ENCODE data around the gene ZMIZ1.

ZMIZ1 gene

DNA sequence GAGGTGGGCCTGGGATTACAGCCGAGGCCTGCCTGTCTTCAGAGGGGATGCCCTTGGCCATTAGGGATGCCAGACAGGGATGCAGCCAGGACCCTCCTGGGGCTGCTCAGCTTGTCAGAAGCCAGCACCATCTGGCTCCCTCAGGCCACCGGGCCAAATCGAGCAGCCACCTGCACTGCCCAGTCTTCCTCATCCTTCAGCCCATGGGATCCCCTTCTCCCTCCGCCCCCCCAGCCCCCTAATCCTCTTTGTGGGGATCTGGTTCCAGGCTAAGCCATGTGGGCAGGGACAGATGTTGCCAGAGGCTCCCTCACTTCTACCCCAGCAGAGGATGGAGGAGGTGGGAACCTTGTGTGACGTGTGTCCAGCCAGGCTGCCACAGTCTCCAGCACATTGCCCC lies 141.1 kb downstream of the ZMIZ1 start:
- Histone ChIP-seq H3K36me3 (ENCODE audit: insufficient read depth, low read length) (peaks cover 97% of the 10 kb centered on the region; the same call in 1 of the 2 replicates), H3K4me3 (ENCODE audit: low read length, poor library complexity, severe bottlenecking) (no peak overlapping the region), H3K9me3 (ENCODE audit: insufficient read depth, low read depth, low read length) (no peaks in the 10 kb centered on the region), H3K9ac (ENCODE audit: low read depth, low read length, poor library complexity, severe bottlenecking) (no peak overlapping the region), H3F3A (ENCODE audit: low read depth) (no peaks in the 10 kb centered on the region), H3K79me2 (ENCODE audit: insufficient read depth, low read length) (no peaks in the 10 kb centered on the region), H3K4me2 (ENCODE audit: low read depth, low read length, poor library complexity, severe bottlenecking) (no peak overlapping the region), H2AFZ (ENCODE audit: low read length) (no peak overlapping the region), H3K9me2 (replicated peaks; ENCODE audit: low read depth, low read length) (no peaks in the 10 kb centered on the region), H3K4me1 (ENCODE audit: insufficient read depth, low read length, poor library complexity, severe bottlenecking) (no peaks in the 10 kb centered on the region), H3K27me3 (ENCODE audit: insufficient read depth, low read length, poor library complexity, severe bottlenecking) (no peaks in the 10 kb centered on the region), H4K20me1 (ENCODE audit: insufficient read depth, low read length, poor library complexity, severe bottlenecking) (no peaks in the 10 kb centered on the region)
- no peak for TF ChIP-seq EZH2phosphoT487 (IDR thresholded peaks at IDR 0.05; ENCODE audit: borderline replicate concordance)
- TF ChIP-seq, protein P1, sequence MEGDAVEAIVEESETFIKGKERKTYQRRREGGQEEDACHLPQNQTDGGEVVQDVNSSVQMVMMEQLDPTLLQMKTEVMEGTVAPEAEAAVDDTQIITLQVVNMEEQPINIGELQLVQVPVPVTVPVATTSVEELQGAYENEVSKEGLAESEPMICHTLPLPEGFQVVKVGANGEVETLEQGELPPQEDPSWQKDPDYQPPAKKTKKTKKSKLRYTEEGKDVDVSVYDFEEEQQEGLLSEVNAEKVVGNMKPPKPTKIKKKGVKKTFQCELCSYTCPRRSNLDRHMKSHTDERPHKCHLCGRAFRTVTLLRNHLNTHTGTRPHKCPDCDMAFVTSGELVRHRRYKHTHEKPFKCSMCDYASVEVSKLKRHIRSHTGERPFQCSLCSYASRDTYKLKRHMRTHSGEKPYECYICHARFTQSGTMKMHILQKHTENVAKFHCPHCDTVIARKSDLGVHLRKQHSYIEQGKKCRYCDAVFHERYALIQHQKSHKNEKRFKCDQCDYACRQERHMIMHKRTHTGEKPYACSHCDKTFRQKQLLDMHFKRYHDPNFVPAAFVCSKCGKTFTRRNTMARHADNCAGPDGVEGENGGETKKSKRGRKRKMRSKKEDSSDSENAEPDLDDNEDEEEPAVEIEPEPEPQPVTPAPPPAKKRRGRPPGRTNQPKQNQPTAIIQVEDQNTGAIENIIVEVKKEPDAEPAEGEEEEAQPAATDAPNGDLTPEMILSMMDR (conservative IDR thresholded peaks at IDR 0.05; ENCODE audit: low read length) = no peak

- no peaks in the 10 kb centered on the region for H3K9me3 ChIP-seq (ENCODE audit: insufficient read depth, low read depth, low read length)
- no peak overlapping the region for H2AFZ ChIP-seq (ENCODE audit: low read length)
- peaks cover 96% of the 10 kb centered on the region; the same call in 1 of the 2 replicates for H3K36me3 ChIP-seq (ENCODE audit: insufficient read depth, low read length)
- H3K4me1 ChIP-seq (ENCODE audit: insufficient read depth, low read length, poor library complexity, severe bottlenecking) = no peaks in the 10 kb centered on the region
- H3K4me3 ChIP-seq (ENCODE audit: low read length, poor library complexity, severe bottlenecking) = no peak overlapping the region
- no peaks in the 10 kb centered on the region for H3F3A ChIP-seq (ENCODE audit: low read depth)
- no peak overlapping the region for H3K9ac ChIP-seq (ENCODE audit: low read depth, low read length, poor library complexity, severe bottlenecking)
- TF ChIP-seq, protein P1 (conservative IDR thresholded peaks at IDR 0.05; ENCODE audit: low read length) = no peak
- TF ChIP-seq EZH2phosphoT487 (IDR thresholded peaks at IDR 0.05; ENCODE audit: borderline replicate concordance) = no peak
- no peaks in the 10 kb centered on the region for H3K27me3 ChIP-seq (ENCODE audit: insufficient read depth, low read length, poor library complexity, severe bottlenecking)
- no peaks in the 10 kb centered on the region for H3K79me2 ChIP-seq (ENCODE audit: insufficient read depth, low read length)
- no peaks in the 10 kb centered on the region for H4K20me1 ChIP-seq (ENCODE audit: insufficient read depth, low read length, poor library complexity, severe bottlenecking)
- no peak overlapping the region for H3K4me2 ChIP-seq (ENCODE audit: low read depth, low read length, poor library complexity, severe bottlenecking)
- H3K9me2 ChIP-seq (replicated peaks; ENCODE audit: low read depth, low read length) = no peaks in the 10 kb centered on the region
Measured at GRCh38 chr10:79210672-79211071, 141.9 kb downstream of the ZMIZ1 start.

- Histone ChIP-seq H3F3A (ENCODE audit: low read depth) (no peaks in the 10 kb centered on the region), H3K9me3 (ENCODE audit: insufficient read depth, low read depth, low read length) (no peaks in the 10 kb centered on the region), H3K4me1 (ENCODE audit: insufficient read depth, low read length, poor library complexity, severe bottlenecking) (no peaks in the 10 kb centered on the region), H3K27me3 (ENCODE audit: insufficient read depth, low read length, poor library complexity, severe bottlenecking) (no peaks in the 10 kb centered on the region), H2AFZ (ENCODE audit: low read length) (no peak overlapping the region), H3K36me3 (ENCODE audit: insufficient read depth, low read length) (peaks cover 96% of the 10 kb centered on the region; the same call in 1 of the 2 replicates), H3K79me2 (ENCODE audit: insufficient read depth, low read length) (no peaks in the 10 kb centered on the region), H3K9ac (ENCODE audit: low read depth, low read length, poor library complexity, severe bottlenecking) (no peak overlapping the region), H4K20me1 (ENCODE audit: insufficient read depth, low read length, poor library complexity, severe bottlenecking) (no peaks in the 10 kb centered on the region), H3K9me2 (replicated peaks; ENCODE audit: low read depth, low read length) (no peaks in the 10 kb centered on the region), H3K4me3 (ENCODE audit: low read length, poor library complexity, severe bottlenecking) (no peak overlapping the region), H3K4me2 (ENCODE audit: low read depth, low read length, poor library complexity, severe bottlenecking) (no peak overlapping the region)
- TF ChIP-seq, protein P1 (conservative IDR thresholded peaks at IDR 0.05; ENCODE audit: low read length) = no peak
- TF ChIP-seq EZH2phosphoT487 (IDR thresholded peaks at IDR 0.05; ENCODE audit: borderline replicate concordance) = no peak
Measured at GRCh38 chr10:79211616-79212015, 142.8 kb downstream of the ZMIZ1 start.

Measured in Loucy (cell line).